GM12878 (cell line): Measurements from ENCODE around the gene CSAG1. TPM values are rescaled to one million over a fixed set of nuclear protein-coding genes. Genes with fewer than 3 reads are reported as not detected.
"Not testable (repeated sequence)": the region's sequence is repeated elsewhere in the genome, so short reads cannot be mapped to it uniquely, and the experiment has no call there.

Experiments
- ATAC-seq: fragments of 200-7000 bp; cut with Tn5 transposase; 3 replicates; pipeline ENCODE4 v1.9.1; 2020; ENCODE audit warnings: mild to moderate bottlenecking, moderate library complexity
- BruUV-seq: library from RNA; stranded (reverse); fragments of 400-500 nt; replicated peaks from 2 replicates; lab custom pipeline; 2021; lab: Mats Ljungman, UMichigan
- CTCF ChIA-PET: fragments of 300-600 bp; sonication (Branson Sonifier 250); formaldehyde crosslinking; extraction: SDS; loops from one replicate; lab custom pipeline; 2021; ENCODE audit warnings: inconsistent platforms; lab: Yijun Ruan, JAX
- POLR2A ChIA-PET: fragments of 350-600 bp; formaldehyde crosslinking; extraction: SDS; loops from one replicate; lab custom pipeline; 2021; ENCODE audit warnings: inconsistent platforms; lab: Charles Lee
- RAD21 ChIA-PET: fragments of 300-600 bp; sonication (Branson Sonifier 250); formaldehyde crosslinking; loops from one replicate; lab custom pipeline; 2023; ENCODE audit warnings: antibody characterized with exemption; ENCODE audit not compliant: unreplicated experiment; lab: Charles Lee
- SMC1A ChIA-PET: fragments of 300-600 bp; sonication (Branson Sonifier 250); formaldehyde crosslinking; loops from one replicate; lab custom pipeline; 2023; ENCODE audit not compliant: unreplicated experiment, uncharacterized antibody; lab: Charles Lee
- DNase-seq: peaks from one replicate; pipeline ENCODE4 v3.0.0-alpha.2; 2011; ENCODE audit warnings: low read depth, low spot score
- FAIRE-seq: peaks from 3 replicates; lab custom pipeline; 2011; peaks lifted over from hg19 to GRCh38; lab: Jason Lieb, UNC
- H2AFZ ChIP-seq: 2 replicates; pipeline ENCODE4 v1.6.0; 2011; ENCODE audit warnings: low read depth, low read length, control low read depth; ENCODE audit not compliant: control insufficient read depth
- H3K27ac ChIP-seq: 2 replicates; pipeline ENCODE4 v1.5.1; 2011; ENCODE audit warnings: control low read depth; ENCODE audit not compliant: control insufficient read depth, insufficient read depth
- H3K27me3 ChIP-seq, 2 experiments: replicated peaks in 1 of 2; 2 replicates each; pipeline versions ENCODE4 v1.6.0 to v1.6.1; 2011; ENCODE audit warnings: low read length in 1 of 2; ENCODE audit not compliant: control insufficient read depth in 2 of 2, insufficient read depth in 2 of 2
- H3K36me3 ChIP-seq, 2 experiments: 2 replicates each; pipeline ENCODE4 v1.5.1; 2011; ENCODE audit warnings: low read length in 1 of 2; ENCODE audit not compliant: control insufficient read depth in 2 of 2, insufficient read depth in 2 of 2
- H3K4me1 ChIP-seq: 2 replicates; pipeline ENCODE4 v1.6.1; 2011; ENCODE audit warnings: mild to moderate bottlenecking, low read length, moderate library complexity, mixed read lengths; ENCODE audit not compliant: control insufficient read depth, insufficient read depth
- H3K4me2 ChIP-seq: 2 replicates; pipeline ENCODE4 v1.6.0; 2011; ENCODE audit warnings: control low read depth; ENCODE audit not compliant: control insufficient read depth, insufficient read depth
- H3K4me3 ChIP-seq: fragments of 200-600 bp; sonication (generic); 2 replicates; pipeline ENCODE4 v1.5.1; 2016
- H3K79me2 ChIP-seq: 2 replicates; pipeline ENCODE4 v1.6.0; 2011; ENCODE audit warnings: low read length; ENCODE audit not compliant: control insufficient read depth, insufficient read depth
- H3K9ac ChIP-seq: 2 replicates; pipeline ENCODE4 v1.8.0; 2011; ENCODE audit warnings: low read length, control low read depth, mixed read lengths; ENCODE audit not compliant: control insufficient read depth, insufficient read depth
- H3K9me3 ChIP-seq: replicated peaks from 3 replicates; pipeline ENCODE4 v1.5.1; 2011; ENCODE audit warnings: mild to moderate bottlenecking, low read length; ENCODE audit not compliant: control insufficient read depth, insufficient read depth
- H4K20me1 ChIP-seq: 2 replicates; pipeline ENCODE4 v1.6.0; 2011; ENCODE audit not compliant: control insufficient read depth, insufficient read depth
- CBX5 ChIP-seq: sonication (generic); IDR thresholded peaks from 2 replicates; pipeline ENCODE4 v1.6.1; 2016; ENCODE audit warnings: low read depth, moderate library complexity, mild to moderate bottlenecking, inconsistent platforms
- EGR1 ChIP-seq, 2 experiments: IDR thresholded peaks; 1 replicate in 1 of 2; 2 replicates in 1 of 2; pipeline ENCODE4 v1.6.1; 2011 to 2012; ENCODE audit warnings: low read depth in 2 of 2, low read length in 2 of 2, borderline replicate concordance in 1 of 2, mild to moderate bottlenecking in 1 of 2, moderate library complexity in 1 of 2
- KDM1A ChIP-seq: fragments of 200-600 bp; sonication (generic); IDR thresholded peaks from 2 replicates; pipeline ENCODE4 v1.6.1; 2016; ENCODE audit warnings: borderline replicate concordance
- POLR2AphosphoS2 ChIP-seq: IDR thresholded peaks from 2 replicates; pipeline ENCODE4 v1.6.1; 2011; ENCODE audit warnings: low read depth, mild to moderate bottlenecking, low read length, improper control_type of control experiment, moderate library complexity
- POU2F2 ChIP-seq: IDR thresholded peaks from 3 replicates; pipeline ENCODE4 v1.6.1; 2011; ENCODE audit warnings: low read depth, mild to moderate bottlenecking, low read length, borderline replicate concordance
- RELA ChIP-seq: fragments of 450-650 bp; IDR thresholded peaks from 2 replicates; pipeline ENCODE4 v1.8.0; 2014; ENCODE audit warnings: borderline replicate concordance; ENCODE audit not compliant: partially characterized antibody
- SMAD5 ChIP-seq: IDR thresholded peaks from 2 replicates; pipeline ENCODE4 v1.6.1; 2016; ENCODE audit warnings: antibody characterized with exemption, low read depth
- YY1 ChIP-seq: IDR thresholded peaks from 2 replicates; pipeline ENCODE4 v1.6.1; 2011; ENCODE audit warnings: low read depth, mild to moderate bottlenecking, low read length
- ZNF274 ChIP-seq: IDR thresholded peaks from one replicate; pipeline ENCODE4 v1.8.0; 2011; ENCODE audit not compliant: insufficient read length, insufficient read depth
- WGBS: methylation state at CpG from one replicate; pipeline ENCODE4 v1.1.6; 2016; ENCODE audit warnings: low lambda C conversion rate; ENCODE audit not compliant: insufficient replicate concordance, insufficient coverage; ENCODE audit errors: missing lambda C conversion rate; 5-methylcytosine and 5-hydroxymethylcytosine counted together
- in situ Hi-C: fragments of 300-500 bp; cut with MboI; formaldehyde crosslinking; loops from 9 replicates; pipeline ENCODE4 v1.14.3; 2018; ENCODE audit warnings: mixed read lengths
- intact Hi-C: fragments of 100-400 bp; cut with micrococcal nuclease; formaldehyde crosslinking; loops from one replicate; pipeline ENCODE4 v1.14.2; 2022; ENCODE audit not compliant: unreplicated experiment
- polyA plus RNA-seq, 11 experiments: library from polyadenylated mRNA; depleted of rRNA in 4 of 11; unstranded in 6 of 11; stranded (reverse) in 5 of 11; fragments of >200 nt; fragmentation: Nextera tagmentation in 4 of 11; fragmentation: Illumina TruSeq in 1 of 11; extraction: Ambion mirVana in 4 of 11; extraction: Trizol in 1 of 11; gene quantifications; 1 replicate in 1 of 11; 2 replicates in 10 of 11; pipeline versions ENCODE4 v1.2.1 to v1.2.3, GENCODE V29; 2011 to 2016; ENCODE audit warnings: inconsistent platforms in 2 of 11, missing spikeins in 2 of 11, low read depth in 1 of 11
- total RNA-seq, 4 experiments: library from RNA; depleted of rRNA in 3 of 4; stranded (reverse); fragments of >200 nt in 3 of 4; fragmentation: Illumina TruSeq in 1 of 4; extraction: Trizol in 1 of 4; gene quantifications; 2 replicates each; pipeline versions ENCODE4 v1.2.1 to v1.2.3, GENCODE V29; 2013 to 2021

Gene CSAG1
- total and polyA plus RNA-seq, 10 of the 15 experiments (the other 5 are each of a cell fraction or from before 2014, with no cell fraction given) = 1.3 TPM; not detected in 9

DNA sequence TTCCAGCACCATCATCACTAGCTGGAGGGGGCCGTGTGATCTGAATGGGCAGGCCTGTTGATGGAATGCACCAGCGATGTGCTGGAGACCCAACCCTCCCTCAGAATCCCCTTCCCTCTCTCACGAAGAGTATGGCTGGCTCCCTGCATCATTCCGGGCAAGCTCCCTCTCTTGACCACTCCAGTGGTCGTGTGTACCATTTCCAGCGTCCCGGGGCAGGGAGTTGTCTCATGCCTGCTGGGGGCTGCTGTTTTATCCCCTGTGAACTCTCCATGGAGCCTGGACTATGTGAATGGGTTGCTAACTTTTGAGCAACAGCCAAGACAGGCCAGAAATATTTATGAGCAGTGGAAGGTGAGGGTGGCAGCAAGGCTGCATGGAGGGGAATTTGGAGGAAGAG is 8.1 kb downstream of the CSAG1 start:
- no peak overlapping the region for H3K9ac ChIP-seq
- ChIA-PET POLR2A (no interaction called here), RAD21 (no interaction called here)
- WGBS = 5% methylated on average over 7 of the region's 7 CpGs
- H3K27ac ChIP-seq = no peak overlapping the region
- no TSS peak for BruUV-seq
- H3K79me2 ChIP-seq = no peaks in the 10 kb centered on the region
- H3K9me3 ChIP-seq = no peaks in the 10 kb centered on the region
- intact Hi-C loops = no loop called here
- no peak overlapping the region for H2AFZ ChIP-seq
- no peak overlapping the region for H3K4me3 ChIP-seq
- H4K20me1 ChIP-seq = no peaks in the 10 kb centered on the region
- no peaks in the 10 kb centered on the region for H3K36me3 ChIP-seq
- TF ChIP-seq ZNF274 (no peak), RELA (no peak), YY1 (no peak), KDM1A (no peak), CBX5 (no peak), EGR1 (IDR thresholded peaks at IDR 0.05; ENCODE audit: borderline replicate concordance in 1 of 2, low read depth in 2 of 2, low read length in 2 of 2) (no peak), POU2F2 (no peak), POLR2AphosphoS2 (no peak), SMAD5 (no peak)
- TF ChIP-seq, all 136 proteins: peak for 0
- ChIA-PET SMC1A (no interaction called here), CTCF (no interaction called here)
- H3K4me1 ChIP-seq = no peaks in the 10 kb centered on the region
- DNase-seq (no peak), ATAC-seq (no peak), FAIRE-seq (no peak)
- no peak overlapping the region for H3K4me2 ChIP-seq
- H3K27me3 ChIP-seq = no peaks in the 10 kb centered on the region
- in situ Hi-C loops = no loop called here

DNA sequence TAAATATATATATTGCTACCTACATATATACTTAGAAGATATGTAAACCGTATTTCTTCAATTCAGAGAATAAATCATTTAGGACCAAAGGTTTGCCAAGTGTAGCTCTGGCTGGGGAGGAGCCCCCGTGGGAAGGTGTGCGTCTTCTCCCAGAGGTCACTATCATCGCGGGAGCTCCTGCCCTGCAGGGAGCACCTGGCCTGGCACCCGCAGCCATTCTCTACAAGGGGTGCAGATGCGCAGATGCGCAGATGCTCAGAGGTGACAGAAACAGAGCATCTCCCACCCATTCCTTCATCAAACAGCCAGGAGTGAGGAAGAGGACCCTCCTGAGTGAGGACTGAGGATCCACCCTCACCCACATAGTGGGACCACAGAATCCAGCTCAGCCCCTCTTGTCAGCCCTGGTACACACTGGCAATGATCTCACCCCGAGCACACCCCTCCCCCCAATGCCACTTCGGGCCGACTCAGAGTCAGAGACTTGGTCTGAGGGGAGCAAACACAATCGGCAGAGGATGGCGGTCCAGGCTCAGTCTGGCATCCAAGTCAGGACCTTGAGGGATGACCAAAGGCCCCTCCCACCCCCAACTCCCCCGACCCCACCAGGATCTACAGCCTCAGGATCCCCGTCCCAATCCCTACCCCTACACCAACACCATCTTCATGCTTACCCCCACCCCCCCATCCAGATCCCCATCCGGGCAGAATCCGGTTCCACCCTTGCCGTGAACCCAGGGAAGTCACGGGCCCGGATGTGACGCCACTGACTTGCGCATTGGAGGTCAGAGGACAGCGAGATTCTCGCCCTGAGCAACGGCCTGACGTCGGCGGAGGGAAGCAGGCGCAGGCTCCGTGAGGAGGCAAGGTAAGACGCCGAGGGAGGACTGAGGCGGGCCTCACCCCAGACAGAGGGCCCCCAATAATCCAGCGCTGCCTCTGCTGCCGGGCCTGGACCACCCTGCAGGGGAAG is 19.4 kb downstream of the CSAG1 start, which contains the start of gene MAGEA2B:
TSS of gene MAGEA2B (plus strand) at position 814 of the 973 bp plus-strand sequence. CDS start 2,479 bp downstream, outside the sequence.
- ATAC-seq, H3K4me1 ChIP-seq, H2AFZ ChIP-seq, SMC1A ChIA-PET, H4K20me1 ChIP-seq, BruUV-seq, DNase-seq, intact Hi-C loops, H3K4me3 ChIP-seq, RAD21 ChIA-PET, H3K4me2 ChIP-seq, H3K79me2 ChIP-seq, FAIRE-seq, H3K9me3 ChIP-seq, H3K27ac ChIP-seq, H3K36me3 ChIP-seq, in situ Hi-C loops, CTCF ChIA-PET, H3K27me3 ChIP-seq, H3K9ac ChIP-seq, POLR2A ChIA-PET: not testable (repeated sequence)
- no CpG with 5 or more reads among the region's 35 CpGs for WGBS

DNA sequence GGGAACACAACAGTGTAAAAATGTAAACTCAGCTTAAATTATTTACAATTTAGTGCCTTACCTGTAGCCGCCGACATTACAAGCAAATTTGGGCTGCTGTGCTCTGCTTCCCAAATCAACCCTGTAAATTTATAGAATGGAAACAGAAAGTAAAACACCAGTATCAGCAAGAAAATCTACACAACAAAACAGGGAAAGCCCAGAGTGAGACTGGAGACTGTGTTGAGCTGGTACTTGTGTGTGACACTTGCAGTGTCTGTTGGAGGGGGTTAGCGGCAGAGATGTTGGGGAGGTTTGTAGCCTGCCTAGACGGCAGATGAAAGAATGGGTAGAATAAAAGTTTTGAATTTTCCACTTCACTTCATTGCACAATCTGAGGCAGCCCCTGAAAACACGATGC is 20.3 kb downstream of the CSAG1 start:
- intact Hi-C loops, H3K4me1 ChIP-seq, H3K4me3 ChIP-seq, H3K79me2 ChIP-seq, H2AFZ ChIP-seq, H3K4me2 ChIP-seq, H3K9me3 ChIP-seq, RAD21 ChIA-PET, in situ Hi-C loops, H3K27ac ChIP-seq, H3K36me3 ChIP-seq, BruUV-seq, H3K27me3 ChIP-seq, CTCF ChIA-PET, H4K20me1 ChIP-seq, POLR2A ChIA-PET, H3K9ac ChIP-seq, SMC1A ChIA-PET, DNase-seq: not testable (repeated sequence)
- peak; percentile 41; the same call in 1 of the 3 replicates for ATAC-seq
- no CpG with 5 or more reads among the region's 5 CpGs for WGBS
- FAIRE-seq = peak; percentile 75
